ENCODE data around the gene HPCAL4. TPM values are rescaled to one million over a fixed set of nuclear protein-coding genes. Genes with fewer than 3 reads are reported as not detected.

Gene HPCAL4
- total RNA-seq, 4 donors from 2014 or later: 0.14 to 0.16 TPM; not detected in 2

DNA sequence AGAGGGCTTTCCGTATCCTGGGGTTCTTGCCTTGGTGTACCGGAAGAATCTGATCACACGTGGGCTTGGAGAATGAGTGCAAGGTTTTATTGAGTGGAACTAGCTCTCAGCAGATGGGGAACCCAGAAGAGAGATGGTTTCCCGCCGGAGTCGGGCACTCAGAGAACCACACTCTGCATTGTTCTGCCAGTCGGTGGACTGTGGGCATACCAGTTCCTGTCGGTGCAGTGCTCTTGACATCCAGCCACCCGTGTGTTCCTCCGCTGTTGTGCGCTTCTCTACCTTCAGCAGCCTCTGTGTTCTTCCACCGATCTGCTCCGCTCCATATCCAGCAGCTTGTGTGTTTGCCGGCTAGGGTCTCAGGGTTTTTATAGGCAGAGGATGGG is 36.7 kb upstream of the HPCAL4 start:
- Histone ChIP-seq H3K27me3 (peaks cover 95% of the 10 kb centered on the region), H3K9me3 (no peaks in the 10 kb centered on the region), H3K36me3 (no peaks in the 10 kb centered on the region), H3K27ac (no peak overlapping the region), H3K4me3 (no peak overlapping the region), H3K4me1 (no peaks in the 10 kb centered on the region)
- 66 to 78% methylated on average over 3 to 14 of the region's 14 CpGs for WGBS, 2 donors (ENCODE audit: low coverage in 1 of 2)
- no peak for DNase-seq
- intact Hi-C loops (cut with DNase I; ENCODE audit: low total_unique reads) (no loop called here), in situ Hi-C loops (cut with MboI; ENCODE audit: low pct_ligation_motif_present in 1 of 4, low pct_unique_long_range_greater_than_20kb in 1 of 4, low sequenced_read_pairs in 3 of 4) (loop anchor here in 2 of 4 donors (10.0 kb wide), 1 partner anchor 123 kb away; no protein-coding TSS in a partner anchor)
- no peak for TF ChIP-seq POLR2AphosphoS5 (IDR thresholded peaks at IDR 0.05)
- TF ChIP-seq, protein P1, sequence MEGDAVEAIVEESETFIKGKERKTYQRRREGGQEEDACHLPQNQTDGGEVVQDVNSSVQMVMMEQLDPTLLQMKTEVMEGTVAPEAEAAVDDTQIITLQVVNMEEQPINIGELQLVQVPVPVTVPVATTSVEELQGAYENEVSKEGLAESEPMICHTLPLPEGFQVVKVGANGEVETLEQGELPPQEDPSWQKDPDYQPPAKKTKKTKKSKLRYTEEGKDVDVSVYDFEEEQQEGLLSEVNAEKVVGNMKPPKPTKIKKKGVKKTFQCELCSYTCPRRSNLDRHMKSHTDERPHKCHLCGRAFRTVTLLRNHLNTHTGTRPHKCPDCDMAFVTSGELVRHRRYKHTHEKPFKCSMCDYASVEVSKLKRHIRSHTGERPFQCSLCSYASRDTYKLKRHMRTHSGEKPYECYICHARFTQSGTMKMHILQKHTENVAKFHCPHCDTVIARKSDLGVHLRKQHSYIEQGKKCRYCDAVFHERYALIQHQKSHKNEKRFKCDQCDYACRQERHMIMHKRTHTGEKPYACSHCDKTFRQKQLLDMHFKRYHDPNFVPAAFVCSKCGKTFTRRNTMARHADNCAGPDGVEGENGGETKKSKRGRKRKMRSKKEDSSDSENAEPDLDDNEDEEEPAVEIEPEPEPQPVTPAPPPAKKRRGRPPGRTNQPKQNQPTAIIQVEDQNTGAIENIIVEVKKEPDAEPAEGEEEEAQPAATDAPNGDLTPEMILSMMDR (IDR thresholded peaks at IDR 0.05): no peak
- TF ChIP-seq EP300 (IDR thresholded peaks at IDR 0.05; ENCODE audit: low read depth): no peak
- TF ChIP-seq POLR2A (IDR thresholded peaks at IDR 0.05): no peak

DNA sequence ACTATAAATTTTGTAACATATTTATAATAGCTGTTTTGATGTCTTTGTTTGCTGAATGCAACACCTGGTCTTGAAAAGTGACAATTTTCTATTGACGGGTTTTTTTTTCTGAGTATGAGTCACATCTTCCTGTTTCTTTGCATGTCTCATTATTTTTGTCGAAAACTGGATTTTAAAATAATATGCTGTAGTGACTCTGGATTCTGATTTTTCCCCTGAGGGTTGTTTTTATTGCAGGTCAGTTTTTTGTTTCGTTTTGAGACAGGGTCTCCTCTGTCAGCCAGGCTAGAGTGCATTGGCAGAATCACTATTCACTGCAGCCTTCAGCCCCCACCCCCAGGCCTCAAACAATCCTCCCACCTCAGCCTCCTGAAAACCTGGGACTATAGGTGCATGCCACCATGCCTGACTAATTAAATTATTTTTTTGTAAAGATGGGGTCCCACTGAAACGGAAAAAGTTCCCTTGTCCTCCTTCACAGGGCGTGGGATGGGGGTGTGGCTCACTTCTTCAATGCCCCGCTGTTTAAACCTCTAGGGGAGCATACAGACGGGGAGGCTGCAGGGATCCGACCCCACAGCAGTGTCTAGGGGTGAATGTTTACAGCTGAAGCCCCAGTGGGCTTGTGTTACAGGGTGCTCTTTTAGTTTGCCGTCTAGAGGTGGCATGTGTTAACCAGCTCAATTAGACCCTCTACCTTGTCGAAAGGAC is 36.1 kb upstream of the HPCAL4 start:
- Histone ChIP-seq H3K9me3 (no peaks in the 10 kb centered on the region), H3K4me3 (no peak overlapping the region), H3K4me1 (no peaks in the 10 kb centered on the region), H3K36me3 (no peaks in the 10 kb centered on the region), H3K27ac (no peak overlapping the region), H3K27me3 (peaks cover 91% of the 10 kb centered on the region)
- in situ Hi-C loops (cut with MboI; ENCODE audit: low pct_ligation_motif_present in 1 of 4, low pct_unique_long_range_greater_than_20kb in 1 of 4, low sequenced_read_pairs in 3 of 4): loop anchor here in 2 of 4 donors (10.0 kb wide), 1 partner anchor 123 kb away; no protein-coding TSS in a partner anchor
- TF ChIP-seq, protein P1 (IDR thresholded peaks at IDR 0.05): no peak
- no peak for TF ChIP-seq EP300 (IDR thresholded peaks at IDR 0.05; ENCODE audit: low read depth)
- no peak for TF ChIP-seq POLR2A (IDR thresholded peaks at IDR 0.05)
- TF ChIP-seq POLR2AphosphoS5 (IDR thresholded peaks at IDR 0.05): no peak
- WGBS, 2 donors (ENCODE audit: low coverage in 1 of 2): 38 to 42% methylated on average over 2 to 10 of the region's 10 CpGs
- intact Hi-C loops (cut with DNase I; ENCODE audit: low total_unique reads): no loop called here
- DNase-seq: no peak

DNA sequence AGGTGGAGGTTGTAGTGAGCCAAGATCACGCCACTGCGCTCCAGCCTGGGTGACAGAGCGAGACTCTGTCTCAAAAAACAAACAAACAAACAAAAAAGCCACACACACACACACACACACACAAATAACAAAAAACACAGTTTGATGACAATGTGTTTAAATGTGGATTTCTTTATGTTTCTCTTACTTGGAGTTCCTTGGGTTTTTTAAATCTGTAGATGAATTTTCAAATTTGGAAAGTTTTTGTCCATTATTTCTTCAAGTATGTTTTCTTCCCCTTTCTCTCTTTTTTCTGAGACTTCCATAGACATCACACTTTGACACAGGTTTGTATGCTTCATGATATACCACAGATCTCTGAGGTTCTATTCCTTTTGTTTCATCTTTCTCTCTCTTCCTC is 35.4 kb upstream of the HPCAL4 start:
- Histone ChIP-seq H3K27ac (no peak overlapping the region), H3K4me1 (no peaks in the 10 kb centered on the region), H3K36me3 (no peaks in the 10 kb centered on the region), H3K27me3 (peaks cover 93% of the 10 kb centered on the region), H3K9me3 (no peaks in the 10 kb centered on the region), H3K4me3 (no peak overlapping the region)
- 68% methylated on average over 3 of the region's 3 CpGs; no CpG with 5 or more reads in 1 of the 2 donors for WGBS, 2 donors (ENCODE audit: low coverage in 1 of 2)
- intact Hi-C loops (cut with DNase I; ENCODE audit: low total_unique reads): no loop called here
- TF ChIP-seq, protein P1 (IDR thresholded peaks at IDR 0.05): no peak
- TF ChIP-seq EP300 (IDR thresholded peaks at IDR 0.05; ENCODE audit: low read depth) (no peak), POLR2A (IDR thresholded peaks at IDR 0.05) (no peak)
- DNase-seq: no peak
- in situ Hi-C loops (cut with MboI; ENCODE audit: low pct_ligation_motif_present in 1 of 4, low pct_unique_long_range_greater_than_20kb in 1 of 4, low sequenced_read_pairs in 3 of 4): loop anchor here in 2 of 4 donors (10.0 kb wide), 1 partner anchor 122 kb away; no protein-coding TSS in a partner anchor

DNA sequence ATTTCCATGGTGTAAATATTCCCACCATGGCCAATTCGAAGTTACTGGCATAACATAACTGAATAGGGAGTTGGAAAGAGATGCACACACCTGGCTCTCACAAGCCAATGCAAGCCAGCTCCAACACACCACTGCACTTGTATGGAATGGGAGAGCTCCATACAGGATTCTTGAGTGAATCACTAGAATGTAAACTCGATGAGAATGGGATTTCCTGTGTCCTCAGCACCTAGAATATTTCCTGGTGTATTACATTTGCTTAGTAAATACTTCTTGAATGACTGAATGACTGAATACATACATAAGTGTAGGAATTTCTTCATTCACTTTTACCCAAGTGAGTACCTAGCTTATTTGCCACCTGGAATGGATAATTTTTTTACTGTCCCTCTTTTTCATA is 31.3 kb upstream of the HPCAL4 start:
- Histone ChIP-seq H3K4me3 (no peak overlapping the region), H3K27me3 (peaks cover 72% of the 10 kb centered on the region), H3K27ac (no peak overlapping the region), H3K4me1 (peaks cover 0 to 3% (median 0%) of the 10 kb centered on the region in 4 donors), H3K36me3 (no peaks in the 10 kb centered on the region), H3K9me3 (no peaks in the 10 kb centered on the region)
- in situ Hi-C loops (cut with MboI; ENCODE audit: low pct_ligation_motif_present in 1 of 4, low pct_unique_long_range_greater_than_20kb in 1 of 4, low sequenced_read_pairs in 3 of 4) (loop anchor here in 2 of 4 donors (10.0 kb wide), 1 partner anchor 118 kb away; no protein-coding TSS in a partner anchor), intact Hi-C loops (cut with DNase I; ENCODE audit: low total_unique reads) (loop anchor here (5.0 kb wide), 2 partner anchors 115 to 1790 kb away; no protein-coding TSS in a partner anchor)
- WGBS, 2 donors (ENCODE audit: low coverage in 1 of 2): 17% methylated on average over 2 of the region's 2 CpGs; no CpG with 5 or more reads in 1 of the 2 donors
- no peak for DNase-seq
- TF ChIP-seq, protein P1 (IDR thresholded peaks at IDR 0.05): no peak
- TF ChIP-seq EP300 (IDR thresholded peaks at IDR 0.05; ENCODE audit: low read depth): no peak
- TF ChIP-seq POLR2A (IDR thresholded peaks at IDR 0.05): no peak
